GM23338 (cell line): ENCODE data around the gene ZNF394. TPM values are rescaled to one million over a fixed set of nuclear protein-coding genes. Genes with fewer than 3 reads are reported as not detected.

Experiments used
- ATAC-seq: fragments of 200-7000 bp; cut with Tn5 transposase; 3 replicates; pipeline ENCODE4 v1.9.1; 2020
- DNase-seq: peaks from one replicate; pipeline ENCODE4 v3.0.0-alpha.2; 2015; ENCODE audit warnings: low spot score
- H2AFZ ChIP-seq: fragments of 200-600 bp; sonication (generic); 2 replicates; pipeline ENCODE4 v1.8.0; 2016; ENCODE audit warnings: antibody characterized with exemption, mild to moderate bottlenecking, moderate library complexity
- H3F3A ChIP-seq: fragments of 200-600 bp; sonication (generic); replicated peaks from 2 replicates; pipeline ENCODE4 v1.8.0; 2017; ENCODE audit warnings: antibody characterized with exemption, mixed run types, low read depth
- H3K27ac ChIP-seq: fragments of 200-600 bp; sonication (generic); 2 replicates; pipeline ENCODE4 v1.6.1; 2016; ENCODE audit warnings: low read depth
- H3K27me3 ChIP-seq: fragments of 200-600 bp; sonication (generic); 2 replicates; pipeline ENCODE4 v1.8.0; 2016; ENCODE audit warnings: mild to moderate bottlenecking, mixed run types, moderate library complexity; ENCODE audit not compliant: insufficient read depth
- H3K36me3 ChIP-seq: fragments of 200-600 bp; sonication (generic); 2 replicates; pipeline ENCODE4 v1.8.0; 2016; ENCODE audit warnings: mild to moderate bottlenecking; ENCODE audit not compliant: insufficient read depth
- H3K4me1 ChIP-seq: fragments of 200-600 bp; sonication (generic); 2 replicates; pipeline ENCODE4 v1.8.0; 2016; ENCODE audit warnings: mild to moderate bottlenecking, moderate library complexity; ENCODE audit not compliant: insufficient read depth
- H3K4me2 ChIP-seq: fragments of 200-600 bp; sonication (generic); 2 replicates; pipeline ENCODE4 v1.7.1; 2017; ENCODE audit warnings: mixed run types
- H3K4me3 ChIP-seq: fragments of 200-600 bp; sonication (generic); 2 replicates; pipeline ENCODE4 v1.6.1; 2016; ENCODE audit warnings: mixed run types
- H3K79me2 ChIP-seq: fragments of 200-600 bp; sonication (generic); replicated peaks from 2 replicates; pipeline ENCODE4 v1.8.0; 2017; ENCODE audit warnings: mild to moderate bottlenecking; ENCODE audit not compliant: insufficient read depth
- H3K9me2 ChIP-seq: fragments of 200-600 bp; sonication (generic); 2 replicates; pipeline ENCODE4 v1.8.0; 2017; ENCODE audit not compliant: insufficient read depth
- H4K20me1 ChIP-seq: fragments of 200-600 bp; sonication (generic); replicated peaks from 2 replicates; pipeline ENCODE4 v1.8.0; 2017; ENCODE audit warnings: mild to moderate bottlenecking; ENCODE audit not compliant: insufficient read depth
- H3K27ac Mint-ChIP-seq: 2 replicates; pipeline ENCODE4 v1.8.0; 2020; ENCODE audit warnings: inconsistent platforms, mild to moderate bottlenecking, moderate library complexity, mixed read lengths
- H3K27me3 Mint-ChIP-seq: 3 replicates; pipeline ENCODE4 v1.8.0; 2022; ENCODE audit warnings: low read depth, mild to moderate bottlenecking, moderate library complexity, mixed read lengths, inconsistent platforms; ENCODE audit not compliant: insufficient read depth, poor library complexity
- H3K36me3 Mint-ChIP-seq: 3 replicates; pipeline ENCODE4 v1.8.0; 2021; ENCODE audit warnings: low read depth, mild to moderate bottlenecking, inconsistent platforms, moderate library complexity, mixed read lengths
- H3K4me1 Mint-ChIP-seq: 3 replicates; pipeline ENCODE4 v1.8.0; 2020; ENCODE audit warnings: mild to moderate bottlenecking, inconsistent platforms, mixed read lengths
- H3K4me3 Mint-ChIP-seq: 3 replicates; pipeline ENCODE4 v1.8.0; 2021; ENCODE audit warnings: moderate library complexity, mild to moderate bottlenecking, inconsistent platforms, mixed read lengths
- H3K9me3 Mint-ChIP-seq: 3 replicates; pipeline ENCODE4 v1.8.0; 2020; ENCODE audit warnings: moderate library complexity, mild to moderate bottlenecking, inconsistent platforms, mixed read lengths
- CTCF ChIP-seq, 2 experiments: fragments of 200-600 bp in 1 of 2; sonication (generic) in 1 of 2; conservative IDR thresholded peaks; 2 replicates each; pipeline versions ENCODE4 v1.5.1 to v1.6.1; 2016 to 2017; ENCODE audit warnings: antibody characterized with exemption in 2 of 2, low read depth in 2 of 2, mild to moderate bottlenecking in 2 of 2, moderate library complexity in 1 of 2
- ETS1 ChIP-seq: IDR thresholded peaks from 2 replicates; pipeline ENCODE4 v1.6.1; 2016; ENCODE audit warnings: antibody characterized with exemption
- JUNB ChIP-seq: IDR thresholded peaks from one replicate; pipeline ENCODE4 v1.6.1; 2016; ENCODE audit warnings: antibody characterized with exemption; ENCODE audit not compliant: unreplicated experiment
- STAT1 ChIP-seq: IDR thresholded peaks from one replicate; pipeline ENCODE4 v1.6.1; 2016; ENCODE audit warnings: antibody characterized with exemption; ENCODE audit not compliant: unreplicated experiment
- ZNF331 ChIP-seq: fragments of 250-450 bp; sonication (Bioruptor Pico); IDR thresholded peaks from 2 replicates; pipeline ENCODE4 v1.5.0; 2020; ENCODE audit warnings: low read depth, mild to moderate bottlenecking, moderate library complexity
- ZNF462 ChIP-seq: fragments of 250-450 bp; sonication (Bioruptor Pico); IDR thresholded peaks from 2 replicates; pipeline ENCODE4 v1.5.0; 2020; ENCODE audit warnings: mild to moderate bottlenecking, moderate library complexity
- polyA plus RNA-seq: library from polyadenylated mRNA; unstranded; fragments of >200 nt; fragmentation: Nextera tagmentation; extraction: Ambion mirVana; gene quantifications from 2 replicates; pipeline ENCODE4 v1.2.1, GENCODE V29; 2016
- total RNA-seq: library from RNA; depleted of rRNA; stranded (reverse); fragments of >200 nt; shearing (Covaris generic); gene quantifications from 2 replicates; pipeline ENCODE4 v1.2.3, GENCODE V29; 2014

The ZNF394 gene
- total and polyA plus RNA-seq, 2 experiments from 2014 or later: 12.6 to 26.9 TPM

- no peak for TF ChIP-seq ETS1
- no peak for TF ChIP-seq ZNF462
These were observed 41.1 kb upstream of the ZNF394 start (continued) for GRCh38 chr7:99541212-99541611.

GRCh38 chr7:99540542-99540941 is 40.5 kb upstream of the ZNF394 start:
- Mint-ChIP-seq H3K9me3 (peaks cover 95% of the 10 kb centered on the region), H3K36me3 (peaks cover 43% of the 10 kb centered on the region), H3K27ac (no peak overlapping the region), H3K4me1 (no peaks in the 10 kb centered on the region), H3K27me3 (peaks cover 14% of the 10 kb centered on the region), H3K4me3 (no peak overlapping the region)
- no peaks in the 10 kb centered on the region; the same call in 1 of the 2 replicates for H3K36me3 ChIP-seq
- no peaks in the 10 kb centered on the region for H3F3A ChIP-seq
- DNase-seq (no peak), ATAC-seq (no peak)
- no peak overlapping the region for H3K4me3 ChIP-seq
- H3K4me1 ChIP-seq: no peaks in the 10 kb centered on the region
- H3K4me2 ChIP-seq: no peak overlapping the region
- TF ChIP-seq ZNF331 (CRISPR knock-in tag): no peak
- no peak for TF ChIP-seq STAT1
- TF ChIP-seq CTCF (conservative IDR thresholded peaks at IDR 0.05; ENCODE audit: low read depth in 2 of 2): no peak
- TF ChIP-seq JUNB: no peak
- no peaks in the 10 kb centered on the region for H4K20me1 ChIP-seq
- H2AFZ ChIP-seq: no peak overlapping the region
- H3K79me2 ChIP-seq: no peaks in the 10 kb centered on the region
- H3K9me2 ChIP-seq: no peaks in the 10 kb centered on the region
- no peaks in the 10 kb centered on the region for H3K27me3 ChIP-seq
- H3K27ac ChIP-seq: no peak overlapping the region
